MCF 10A (cell line): ENCODE results near the gene ZBTB7C. TPM values are rescaled to one million over a fixed set of nuclear protein-coding genes. Genes with fewer than 3 reads are reported as not detected.

Source experiments
- BruUV-seq: library from RNA; stranded (reverse); fragments of 400-500 nt; replicated peaks from 2 replicates; lab custom pipeline; 2021; lab: Mats Ljungman, UMichigan
- CTCF ChIA-PET: fragments of 300-600 bp; sonication (Branson Sonifier 250); formaldehyde crosslinking; extraction: SDS; loops from one replicate; lab custom pipeline; 2021; ENCODE audit warnings: antibody characterized with exemption, inconsistent platforms; lab: Yijun Ruan, JAX
- POLR2A ChIA-PET: fragments of 300-600, 350-650 bp; sonication (Branson Sonifier 250); formaldehyde crosslinking; extraction: SDS; loops from one replicate; lab custom pipeline; 2020; ENCODE audit warnings: antibody characterized with exemption, inconsistent platforms; lab: Yijun Ruan, JAX
- DNase-seq: peaks from one replicate; pipeline ENCODE4 v3.0.0-alpha.2; 2018; ENCODE audit not compliant: unreplicated experiment
- H3K27ac Mint-ChIP-seq: one replicate; pipeline ENCODE4 v1.8.0; 2022; ENCODE audit warnings: mild to moderate bottlenecking, low read depth, mixed read lengths; ENCODE audit not compliant: unreplicated experiment
- H3K27me3 Mint-ChIP-seq: one replicate; pipeline ENCODE4 v1.8.0; 2022; ENCODE audit warnings: mixed read lengths; ENCODE audit not compliant: insufficient read depth, unreplicated experiment
- H3K36me3 Mint-ChIP-seq: one replicate; pipeline ENCODE4 v1.8.0; 2022; ENCODE audit warnings: mild to moderate bottlenecking, moderate library complexity, mixed read lengths; ENCODE audit not compliant: insufficient read depth, unreplicated experiment
- H3K4me1 Mint-ChIP-seq: one replicate; pipeline ENCODE4 v1.8.0; 2022; ENCODE audit warnings: mixed read lengths; ENCODE audit not compliant: insufficient read depth, unreplicated experiment
- H3K4me3 Mint-ChIP-seq: one replicate; pipeline ENCODE4 v1.8.0; 2022; ENCODE audit warnings: mild to moderate bottlenecking, moderate library complexity, mixed read lengths; ENCODE audit not compliant: unreplicated experiment
- H3K9me3 Mint-ChIP-seq: one replicate; pipeline ENCODE4 v1.8.0; 2022; ENCODE audit warnings: mixed read lengths; ENCODE audit not compliant: unreplicated experiment
- CTCF ChIP-seq: fragments of 200-600 bp; IDR thresholded peaks from one replicate; pipeline ENCODE4 v1.8.0; 2022; ENCODE audit warnings: antibody characterized with exemption, mild to moderate bottlenecking; ENCODE audit not compliant: unreplicated experiment
- intact Hi-C: fragments of 100-400 bp; cut with micrococcal nuclease; formaldehyde crosslinking; loops from 2 replicates; pipeline ENCODE4 v1.14.1; 2022
- total RNA-seq: library from RNA; stranded (reverse); gene quantifications from 2 replicates; pipeline ENCODE4 v1.2.3, GENCODE V29; 2022

ZBTB7C gene
- total RNA-seq, 1 experiment from 2014 or later, result 0.42 TPM

DNA sequence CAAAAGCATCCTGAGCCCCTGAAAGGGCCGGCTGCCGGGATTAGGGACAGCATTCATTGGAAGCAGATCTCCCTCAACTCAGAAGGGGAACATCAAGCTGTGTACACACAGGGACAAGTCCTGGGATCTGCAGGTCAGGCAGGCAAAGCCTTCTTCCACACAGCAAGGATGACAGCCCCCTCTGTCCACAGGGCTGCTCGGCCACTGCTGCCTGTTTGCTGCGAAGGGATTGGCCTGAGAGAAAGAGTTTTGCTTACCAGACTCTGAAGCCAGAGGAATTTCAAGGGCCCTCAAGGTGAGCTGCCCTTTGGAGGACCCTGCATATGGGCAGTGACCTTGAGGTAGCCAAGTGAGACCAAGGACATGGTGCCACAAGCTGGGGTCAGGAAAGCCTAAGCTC lies 11.1 kb downstream of the ZBTB7C start:
- no peaks in the 10 kb centered on the region for H3K27me3 Mint-ChIP-seq
- TF ChIP-seq CTCF, result no peak

DNA sequence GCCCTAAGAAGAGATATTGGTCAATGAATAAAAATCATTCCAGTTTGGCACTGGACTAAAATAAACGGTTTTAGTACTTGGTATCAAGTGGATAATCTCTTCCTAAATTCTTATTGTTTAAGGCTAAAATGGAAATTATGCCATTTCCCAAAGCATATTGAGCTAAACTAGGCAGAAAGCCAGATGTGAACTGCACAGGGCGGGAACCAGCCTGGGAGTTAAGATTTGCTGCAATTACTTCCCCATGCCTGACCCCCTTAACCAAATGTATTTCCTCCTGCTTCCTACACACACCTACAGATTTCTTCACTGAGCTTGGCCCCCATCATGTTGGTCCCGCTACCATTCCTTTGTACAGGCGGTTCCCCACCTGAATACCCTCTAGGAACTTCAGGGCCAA lies 12.2 kb downstream of the ZBTB7C start:
- CTCF ChIA-PET, result interaction anchor here (1.3 kb wide), 1 partner anchor 15 kb away, joined by 4 read pairs; no protein-coding TSS in a partner anchor

More for the DNA sequence above, 11.1 kb downstream of the ZBTB7C start:
- intact Hi-C loops, result no loop called here
- ChIA-PET CTCF (interaction anchor here (0.6 to 1.3 kb wide), 4 partner anchors 14 to 527 kb away, joined by 3 to 4 read pairs (median 4); no protein-coding TSS in a partner anchor), POLR2A (no interaction called here)
- BruUV-seq, result no TSS peak
- no peaks in the 10 kb centered on the region for H3K9me3 Mint-ChIP-seq
- DNase-seq, result no peak
- no peaks in the 10 kb centered on the region for H3K36me3 Mint-ChIP-seq
- H3K27ac Mint-ChIP-seq, result no peak overlapping the region
- H3K4me3 Mint-ChIP-seq, result no peak overlapping the region
- H3K4me1 Mint-ChIP-seq, result peaks cover 7% of the 10 kb centered on the region

GRCh38 chr18:48396561-48396960 lies 12.6 kb downstream of the ZBTB7C start:
- H3K4me1 Mint-ChIP-seq, result peaks cover 14% of the 10 kb centered on the region
- H3K27me3 Mint-ChIP-seq, result no peaks in the 10 kb centered on the region
- TF ChIP-seq CTCF, result no peak
- no peak for DNase-seq
- H3K27ac Mint-ChIP-seq, result no peak overlapping the region
- no TSS peak for BruUV-seq
- intact Hi-C loops, result no loop called here
- no peak overlapping the region for H3K4me3 Mint-ChIP-seq
- no peaks in the 10 kb centered on the region for H3K9me3 Mint-ChIP-seq
- ChIA-PET CTCF (no interaction called here), POLR2A (no interaction called here)
- H3K36me3 Mint-ChIP-seq, result no peaks in the 10 kb centered on the region

More for the DNA sequence above, 12.2 kb downstream of the ZBTB7C start:
- no peak for DNase-seq
- H3K36me3 Mint-ChIP-seq, result no peaks in the 10 kb centered on the region
- peaks cover 12% of the 10 kb centered on the region for H3K4me1 Mint-ChIP-seq
- no TSS peak for BruUV-seq
- TF ChIP-seq CTCF, result no peak
- H3K9me3 Mint-ChIP-seq, result no peaks in the 10 kb centered on the region
- H3K27ac Mint-ChIP-seq, result no peak overlapping the region
- H3K27me3 Mint-ChIP-seq, result no peaks in the 10 kb centered on the region
- intact Hi-C loops, result no loop called here
- no peak overlapping the region for H3K4me3 Mint-ChIP-seq
- POLR2A ChIA-PET, result no interaction called here

DNA sequence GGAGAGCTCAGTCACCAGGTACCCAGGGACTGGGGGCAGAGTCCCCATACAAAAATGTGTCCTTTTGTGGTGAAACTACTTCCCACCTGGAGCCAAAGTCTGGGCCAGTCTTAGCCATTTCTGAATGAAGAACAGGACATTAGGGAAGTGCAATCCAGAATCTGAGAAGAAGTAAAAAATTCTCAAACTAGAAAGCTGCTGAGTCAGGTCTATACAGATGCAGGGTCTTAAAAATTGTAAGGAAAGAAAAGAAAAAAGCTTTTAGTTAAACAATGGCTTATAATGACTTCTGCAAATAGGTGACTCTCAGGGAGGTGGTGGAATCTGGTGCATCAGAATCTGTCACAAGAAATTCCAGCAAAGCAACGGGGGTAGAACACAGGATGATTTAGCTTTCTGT lies 13.5 kb downstream of the ZBTB7C start:
- no peak overlapping the region for H3K27ac Mint-ChIP-seq
- no peaks in the 10 kb centered on the region for H3K9me3 Mint-ChIP-seq
- BruUV-seq, result no TSS peak
- ChIA-PET POLR2A (no interaction called here), CTCF (interaction anchor here (0.6 to 1.1 kb wide), 7 partner anchors 31 to 641 kb away, joined by 3 to 4 read pairs (median 3); no protein-coding TSS in a partner anchor)
- no peak overlapping the region for H3K4me3 Mint-ChIP-seq
- H3K27me3 Mint-ChIP-seq, result no peaks in the 10 kb centered on the region
- intact Hi-C loops, result no loop called here
- no peak for DNase-seq
- TF ChIP-seq CTCF, result no peak
- H3K36me3 Mint-ChIP-seq, result no peaks in the 10 kb centered on the region
- H3K4me1 Mint-ChIP-seq, result peaks cover 14% of the 10 kb centered on the region
